ENCODE results near the gene LOXL1. TPM values are rescaled to one million over a fixed set of nuclear protein-coding genes. Genes with fewer than 3 reads are reported as not detected.

LOXL1 gene
- polyA plus RNA-seq, 4 donors, result 72.6 to 86.1 (median 81.9) TPM

DNA sequence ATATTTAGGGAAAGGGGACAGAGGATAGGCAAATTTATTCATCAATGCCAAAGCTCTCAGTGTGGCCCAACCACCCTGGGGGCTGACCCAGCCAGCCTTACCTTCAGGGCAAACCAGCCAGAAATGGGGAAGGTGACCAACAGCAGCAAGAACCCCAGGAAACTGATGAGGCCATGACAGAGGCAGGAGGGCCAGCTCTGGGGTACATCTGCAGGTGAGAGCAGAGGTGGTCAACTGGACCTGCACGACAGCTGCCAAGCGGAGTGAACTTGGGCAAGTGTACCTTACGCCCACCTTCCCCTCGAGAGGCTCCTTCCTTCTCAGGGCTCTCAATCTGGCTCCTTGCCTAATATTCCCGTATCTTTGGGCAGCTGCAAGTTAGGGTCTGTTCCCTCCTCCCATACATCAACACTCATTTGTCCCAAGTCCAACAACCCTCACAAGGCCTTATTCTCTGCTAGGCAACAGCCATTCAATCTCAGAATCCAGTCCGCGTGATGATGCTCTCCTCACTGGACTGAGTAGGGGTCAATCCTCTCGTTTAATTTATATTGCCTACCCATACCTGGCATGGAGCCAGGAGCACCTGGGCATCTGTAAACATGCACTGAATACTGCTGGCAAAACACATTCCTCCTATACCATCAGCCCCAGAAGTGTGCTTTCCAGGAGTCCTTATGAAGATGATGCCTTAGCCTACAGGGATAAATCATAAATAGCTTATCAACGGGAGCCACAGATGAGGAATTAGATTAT lies 64.2 kb downstream of the LOXL1 start:
- DNase-seq (ENCODE audit: low read depth in 4 of 4, low spot score in 2 of 4), result no peak

DNA sequence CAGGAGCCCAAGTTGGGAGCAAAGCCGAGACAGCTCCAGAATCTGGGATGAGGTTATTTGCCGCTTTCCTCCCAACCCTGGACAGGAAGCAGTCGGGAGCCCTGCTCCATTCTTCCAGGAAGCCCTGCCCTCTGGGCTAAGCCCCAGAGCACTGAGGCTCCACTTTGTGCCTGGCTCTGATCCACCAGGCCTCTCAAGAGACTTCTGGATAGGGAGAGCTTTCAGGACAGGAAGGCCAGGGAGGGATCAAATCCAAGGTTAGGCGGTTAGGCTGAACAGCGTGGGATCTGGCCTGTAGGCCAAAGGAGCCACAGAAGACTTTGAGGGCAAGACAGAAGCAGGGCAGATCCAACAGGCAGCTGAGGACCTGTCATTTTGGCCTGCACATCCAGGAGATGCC lies 65.0 kb downstream of the LOXL1 start:
- no peak for DNase-seq (ENCODE audit: low read depth in 4 of 4, low spot score in 2 of 4)

GRCh38 chr15:73991726-73992593 lies 65.7 kb downstream of the LOXL1 start, which contains the start of gene STOML1:
TSS of gene STOML1 (minus strand) at chr15:73992295. CDS start at chr15:73992223, 72 bp downstream.
- peak in 3 of 4 donors; percentile 81 to 86 (median 84) for DNase-seq (ENCODE audit: low read depth in 4 of 4, low spot score in 2 of 4)

DNA sequence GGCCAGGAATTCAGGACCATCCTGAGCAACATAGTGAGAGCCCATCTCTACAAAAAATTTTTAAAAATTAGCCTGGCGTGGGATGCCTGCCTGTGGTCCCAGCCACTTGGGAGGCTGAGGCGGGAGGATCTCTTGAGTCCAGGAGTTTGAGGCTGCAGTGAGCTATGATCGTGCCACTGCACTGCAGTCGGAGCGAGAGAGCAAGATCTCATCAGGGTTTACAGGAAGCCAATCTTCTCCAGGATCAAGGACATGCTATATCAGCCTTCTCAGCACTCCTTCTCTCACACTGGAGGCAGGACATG lies 66.3 kb downstream of the LOXL1 start:
- no peak for DNase-seq (ENCODE audit: low read depth in 4 of 4, low spot score in 2 of 4)

DNA sequence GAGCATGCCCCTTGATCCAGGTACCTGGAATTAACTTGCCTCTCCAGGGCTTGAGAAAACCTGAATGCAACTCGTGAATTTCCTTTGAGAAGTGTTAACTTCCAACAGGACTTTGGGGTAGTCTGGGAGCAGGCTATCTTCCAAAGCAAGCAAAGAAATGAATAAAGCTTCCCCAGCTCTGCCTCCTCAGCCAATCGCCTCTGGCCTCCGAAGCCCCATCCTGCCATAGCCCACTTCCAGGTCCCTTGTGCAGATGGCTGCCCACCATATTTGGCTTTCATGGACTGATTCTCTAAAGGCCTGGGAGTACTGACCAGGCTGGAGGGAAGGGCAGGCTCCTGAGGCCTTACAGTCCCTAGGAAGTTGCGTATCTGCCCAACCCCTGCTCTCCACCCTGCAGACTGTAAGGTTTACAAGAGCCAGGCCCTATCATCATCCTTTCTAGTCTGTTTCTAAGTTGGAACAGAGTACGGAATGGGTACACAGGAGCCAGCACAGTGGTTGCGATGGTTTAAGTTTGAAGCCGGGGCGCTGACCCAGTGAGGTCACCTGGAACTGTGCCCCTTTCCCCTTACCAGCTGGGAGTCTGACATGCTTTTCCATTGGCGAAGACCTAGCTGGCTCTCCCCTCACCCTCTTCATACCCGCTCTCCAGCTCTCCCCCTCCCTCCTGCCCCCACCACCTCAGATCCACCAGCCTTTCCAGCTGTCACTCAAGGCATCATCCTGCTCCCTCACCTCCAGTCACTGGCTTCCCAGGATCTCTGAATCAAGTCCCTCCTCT lies 67.1 kb downstream of the LOXL1 start:
- DNase-seq (ENCODE audit: low read depth in 4 of 4, low spot score in 2 of 4), result no peak

DNA sequence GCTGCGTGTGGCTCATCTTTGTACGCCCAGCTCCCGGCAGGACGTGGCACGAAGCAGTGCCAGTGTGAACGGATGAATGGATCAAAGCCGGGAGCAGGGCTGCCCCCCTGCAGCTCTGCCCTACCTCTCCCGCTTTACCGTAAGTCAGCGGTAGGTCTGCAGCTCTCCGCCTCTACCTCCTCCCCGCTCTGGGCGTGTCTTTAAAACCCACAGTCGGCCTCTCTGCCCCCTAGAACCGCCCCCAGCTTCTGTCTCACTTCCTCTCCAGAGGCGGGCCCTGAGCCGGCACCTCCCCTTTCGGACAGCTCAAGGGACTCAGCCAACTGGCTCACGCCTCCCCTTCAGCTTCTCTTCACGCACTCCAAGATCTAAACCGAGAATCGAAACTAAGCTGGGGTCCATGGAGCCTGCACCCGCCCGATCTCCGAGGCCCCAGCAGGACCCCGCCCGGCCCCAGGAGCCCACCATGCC lies 68.2 kb downstream of the LOXL1 start, which contains the start of gene PML:
PML (plus strand) TSS at position 304 of the 471 bp plus-strand sequence; CDS start at position 401, 97 bp downstream.
- DNase-seq (ENCODE audit: low read depth in 4 of 4, low spot score in 2 of 4), result peak in 3 of 4 donors; percentile 81 to 96 (median 87)

GRCh38 chr15:73994912-73995622 lies 68.8 kb downstream of the LOXL1 start:
- no peak for DNase-seq (ENCODE audit: low read depth in 4 of 4, low spot score in 2 of 4)

DNA sequence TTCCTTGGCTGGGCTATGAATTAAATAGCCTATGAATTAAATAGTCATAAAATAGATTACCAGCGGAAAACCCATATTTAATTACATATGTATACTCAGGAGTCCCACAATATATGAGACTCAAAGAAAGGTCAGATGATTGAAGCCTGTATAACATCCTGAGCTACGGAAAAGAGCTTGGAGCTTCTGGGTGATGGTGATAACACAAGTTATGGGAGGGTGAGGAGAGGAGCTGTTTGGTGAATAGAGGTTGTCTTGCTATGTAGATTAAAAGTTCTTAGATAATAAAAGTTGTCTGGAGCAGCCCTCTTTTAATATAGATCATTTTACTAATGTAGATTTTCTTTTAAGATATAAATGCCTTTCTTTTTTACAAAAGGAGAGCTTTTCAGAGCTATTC lies 70.0 kb downstream of the LOXL1 start:
- DNase-seq (ENCODE audit: low read depth in 4 of 4, low spot score in 2 of 4), result no peak

DNA sequence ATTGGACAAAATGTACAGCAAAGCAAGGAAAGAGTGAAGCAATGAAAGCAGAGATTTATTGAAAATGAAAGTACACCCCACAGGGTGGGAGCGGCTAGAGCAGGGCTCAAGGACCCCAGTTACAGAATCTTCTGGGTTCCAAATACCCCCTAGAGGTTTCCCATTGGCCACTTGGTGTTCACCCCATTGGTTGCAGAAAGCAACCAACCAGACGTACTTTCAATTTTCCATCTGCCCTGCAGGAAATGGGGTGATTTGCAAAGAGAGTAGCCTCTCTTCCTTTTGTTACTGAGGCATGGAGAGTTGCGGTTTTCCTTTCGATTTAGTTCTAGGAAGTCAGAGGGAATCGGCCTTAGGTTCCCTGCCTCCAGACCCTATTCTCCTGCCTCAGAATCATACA lies 70.7 kb downstream of the LOXL1 start:
- no peak for DNase-seq (ENCODE audit: low read depth in 4 of 4, low spot score in 2 of 4)

DNA sequence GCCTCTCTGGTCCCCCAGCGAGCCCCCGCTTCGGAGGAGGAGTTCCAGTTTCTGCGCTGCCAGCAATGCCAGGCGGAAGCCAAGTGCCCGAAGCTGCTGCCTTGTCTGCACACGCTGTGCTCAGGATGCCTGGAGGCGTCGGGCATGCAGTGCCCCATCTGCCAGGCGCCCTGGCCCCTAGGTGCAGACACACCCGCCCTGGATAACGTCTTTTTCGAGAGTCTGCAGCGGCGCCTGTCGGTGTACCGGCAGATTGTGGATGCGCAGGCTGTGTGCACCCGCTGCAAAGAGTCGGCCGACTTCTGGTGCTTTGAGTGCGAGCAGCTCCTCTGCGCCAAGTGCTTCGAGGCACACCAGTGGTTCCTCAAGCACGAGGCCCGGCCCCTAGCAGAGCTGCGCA lies 71.7 kb downstream of the LOXL1 start:
- no peak for DNase-seq (ENCODE audit: low read depth in 4 of 4, low spot score in 2 of 4)

Other genes starting within 250 kb of the LOXL1 start
- 100 to 1,000 TPM; 152 to 191 (median 176) TPM for gene CD276, start 242.1 kb upstream of the LOXL1 start, polyA plus RNA-seq (ENCODE audit: insufficient read length in 4 of 4)
- 10 to 100 TPM; 14.3 to 28.0 (median 24.7) TPM for gene INSYN1, start 173.1 kb upstream of the LOXL1 start, polyA plus RNA-seq (ENCODE audit: insufficient read length in 4 of 4)
- not detected for gene TBC1D21, start 52.9 kb upstream of the LOXL1 start, polyA plus RNA-seq (ENCODE audit: insufficient read length in 4 of 4)
- 10 to 100 TPM; 11.2 to 18.0 (median 13.1) TPM for gene STOML1, start 65.8 kb downstream of the LOXL1 start, polyA plus RNA-seq (ENCODE audit: insufficient read length in 4 of 4)
- 10 to 100 TPM; 24.7 to 38.9 (median 34.8) TPM for gene PML, start 68.3 kb downstream of the LOXL1 start, polyA plus RNA-seq (ENCODE audit: insufficient read length in 4 of 4)
- under 1 TPM in 3 of 4 donors, not detected in 1; 0.31 to 0.57 (median 0.39) TPM for gene GOLGA6A, start 156.1 kb downstream of the LOXL1 start, polyA plus RNA-seq (ENCODE audit: insufficient read length in 4 of 4)
- 1 to 10 TPM in 2 of 4 donors, under 1 TPM in 2; 0.31 to 1.6 (median 1.0) TPM for gene ISLR2, start 204.1 kb downstream of the LOXL1 start, polyA plus RNA-seq (ENCODE audit: insufficient read length in 4 of 4)
- gene ISLR, start 247.2 kb downstream of the LOXL1 start, polyA plus RNA-seq (ENCODE audit: insufficient read length in 4 of 4), result 10 to 100 TPM; 37.2 to 94.5 (median 64.0) TPM

Measured in left renal cortex interstitium (tissue), 4 donors.